ENCODE results near the gene ERAP2.
"Not testable (repeated sequence)": the region's sequence is repeated elsewhere in the genome, so short reads cannot be mapped to it uniquely, and the experiment has no call there.

Gene ERAP2

GRCh38 chr5:96876292-96876850, at the start of gene ERAP2:
ERAP2 (plus strand) TSS chr5:96876500; CDS start chr5:96879686, 3,186 bp downstream.
- DNase-seq (ENCODE audit: low read depth in 3 of 3) = no peak

GRCh38 chr5:96829297-96829696, 47.0 kb upstream of the ERAP2 start:
- no peak for DNase-seq (ENCODE audit: low read depth in 3 of 3)

GRCh38 chr5:96834016-96834415, 42.3 kb upstream of the ERAP2 start:
- DNase-seq (ENCODE audit: low read depth in 3 of 3) = no peak

GRCh38 chr5:96835791-96836191, 40.5 kb upstream of the ERAP2 start:
- no peak for DNase-seq (ENCODE audit: low read depth in 3 of 3)

- no peak for DNase-seq (ENCODE audit: low read depth in 3 of 3)
Measured at GRCh38 chr5:96836817-96837216, 39.5 kb upstream of the ERAP2 start.

GRCh38 chr5:96837303-96837702, 39.0 kb upstream of the ERAP2 start:
- DNase-seq (ENCODE audit: low read depth in 3 of 3) = no peak

GRCh38 chr5:96838201-96839070, 37.9 kb upstream of the ERAP2 start:
- no peak for DNase-seq (ENCODE audit: low read depth in 3 of 3)

GRCh38 chr5:96839071-96839592, 37.2 kb upstream of the ERAP2 start:
- no peak for DNase-seq (ENCODE audit: low read depth in 3 of 3)

- not testable (repeated sequence) for DNase-seq (ENCODE audit: low read depth in 3 of 3)
Measured at GRCh38 chr5:96841931-96842330, 34.4 kb upstream of the ERAP2 start.

GRCh38 chr5:96843140-96843539, 33.2 kb upstream of the ERAP2 start:
- no peak for DNase-seq (ENCODE audit: low read depth in 3 of 3)

GRCh38 chr5:96844481-96844990, 31.8 kb upstream of the ERAP2 start:
- DNase-seq (ENCODE audit: low read depth in 3 of 3) = no peak

- DNase-seq (ENCODE audit: low read depth in 3 of 3) = no peak
Measured at GRCh38 chr5:96851312-96852062, 24.8 kb upstream of the ERAP2 start.

GRCh38 chr5:96852759-96853158, 23.5 kb upstream of the ERAP2 start:
- no peak for DNase-seq (ENCODE audit: low read depth in 3 of 3)

GRCh38 chr5:96854067-96854466, 22.2 kb upstream of the ERAP2 start:
- DNase-seq (ENCODE audit: low read depth in 3 of 3) = no peak

- no peak for DNase-seq (ENCODE audit: low read depth in 3 of 3)
Measured at GRCh38 chr5:96855031-96855872, 21.0 kb upstream of the ERAP2 start.

- DNase-seq (ENCODE audit: low read depth in 3 of 3) = no peak
Measured at GRCh38 chr5:96856371-96856770, 19.9 kb upstream of the ERAP2 start.

- DNase-seq (ENCODE audit: low read depth in 3 of 3) = no peak
Measured at GRCh38 chr5:96857454-96857853, 18.8 kb upstream of the ERAP2 start.

GRCh38 chr5:96857924-96858323, 18.4 kb upstream of the ERAP2 start:
- DNase-seq (ENCODE audit: low read depth in 3 of 3) = no peak

- no peak for DNase-seq (ENCODE audit: low read depth in 3 of 3)
Measured at GRCh38 chr5:96859375-96859774, 16.9 kb upstream of the ERAP2 start.

- DNase-seq (ENCODE audit: low read depth in 3 of 3) = no peak
Measured at GRCh38 chr5:96861076-96861475, 15.2 kb upstream of the ERAP2 start.

GRCh38 chr5:96863114-96863513, 13.2 kb upstream of the ERAP2 start:
- no peak for DNase-seq (ENCODE audit: low read depth in 3 of 3)

All from stimulated activated CD4-positive, alpha-beta T cell treated with anti-CD3 and anti-CD28 coated beads, TNF-alpha, amount 100 ng/mL, for 48 hours (primary cell).